ENCODE results near the gene TMX3. TPM values are rescaled to one million over a fixed set of nuclear protein-coding genes. Genes with fewer than 3 reads are reported as not detected.

Gene TMX3
- total RNA-seq, 6 experiments from 2014 or later = 10.1 to 21.6 (median 19.6) TPM

DNA sequence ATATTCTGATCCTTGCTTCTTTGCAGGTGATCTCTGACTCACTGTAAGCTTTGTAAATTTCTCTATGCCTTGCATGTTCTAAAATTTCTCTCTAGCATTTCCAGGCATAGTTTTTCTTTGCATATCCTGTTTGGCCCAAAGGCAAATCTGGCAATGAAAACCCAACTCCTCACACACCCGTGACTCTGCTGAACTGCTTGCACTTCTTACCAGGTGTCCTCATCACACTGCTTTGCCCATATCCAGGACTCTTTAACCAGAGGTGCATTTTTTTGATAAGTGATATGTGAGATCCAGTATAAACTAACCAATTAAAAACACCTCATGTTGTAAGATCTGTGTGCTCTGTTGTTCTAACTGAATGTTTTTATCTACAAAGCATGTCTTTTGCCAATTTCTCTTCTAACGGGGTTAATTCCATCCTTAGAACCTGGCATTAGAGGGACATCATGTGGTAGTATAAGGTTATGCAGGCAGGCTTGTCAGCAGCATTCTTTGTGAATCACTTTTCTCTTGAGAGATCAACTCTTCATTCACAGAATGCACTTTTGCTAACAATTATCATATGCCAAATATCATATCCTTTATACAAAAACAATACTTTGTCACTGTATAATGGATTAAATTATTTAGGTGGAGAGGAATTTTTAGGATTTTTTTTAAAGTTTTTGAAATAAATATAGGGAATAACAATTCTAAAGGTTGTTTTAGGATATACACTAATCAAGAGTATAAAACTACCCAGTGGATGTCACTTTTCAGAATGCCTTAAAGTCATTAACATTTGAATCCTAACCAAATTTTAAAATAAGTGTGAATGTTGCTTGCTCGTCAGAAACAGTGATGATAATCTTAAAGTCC, 20.8 kb upstream of the TMX3 start:
- no peak for DNase-seq
- ATAC-seq = peak; percentile 80 to 92 (median 84)
- Histone ChIP-seq H3K4me1 (no peaks in the 10 kb centered on the region), H3K27me3 (no peaks in the 10 kb centered on the region), H3K9me3 (no peaks in the 10 kb centered on the region), H3K4me3 (no peak overlapping the region), H3K36me3 (no peaks in the 10 kb centered on the region), H3K27ac (no peak overlapping the region)
- TF ChIP-seq, protein P1, sequence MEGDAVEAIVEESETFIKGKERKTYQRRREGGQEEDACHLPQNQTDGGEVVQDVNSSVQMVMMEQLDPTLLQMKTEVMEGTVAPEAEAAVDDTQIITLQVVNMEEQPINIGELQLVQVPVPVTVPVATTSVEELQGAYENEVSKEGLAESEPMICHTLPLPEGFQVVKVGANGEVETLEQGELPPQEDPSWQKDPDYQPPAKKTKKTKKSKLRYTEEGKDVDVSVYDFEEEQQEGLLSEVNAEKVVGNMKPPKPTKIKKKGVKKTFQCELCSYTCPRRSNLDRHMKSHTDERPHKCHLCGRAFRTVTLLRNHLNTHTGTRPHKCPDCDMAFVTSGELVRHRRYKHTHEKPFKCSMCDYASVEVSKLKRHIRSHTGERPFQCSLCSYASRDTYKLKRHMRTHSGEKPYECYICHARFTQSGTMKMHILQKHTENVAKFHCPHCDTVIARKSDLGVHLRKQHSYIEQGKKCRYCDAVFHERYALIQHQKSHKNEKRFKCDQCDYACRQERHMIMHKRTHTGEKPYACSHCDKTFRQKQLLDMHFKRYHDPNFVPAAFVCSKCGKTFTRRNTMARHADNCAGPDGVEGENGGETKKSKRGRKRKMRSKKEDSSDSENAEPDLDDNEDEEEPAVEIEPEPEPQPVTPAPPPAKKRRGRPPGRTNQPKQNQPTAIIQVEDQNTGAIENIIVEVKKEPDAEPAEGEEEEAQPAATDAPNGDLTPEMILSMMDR (IDR thresholded peaks at IDR 0.05) = peak; percentile 68 to 76 (median 74)
- no peak for TF ChIP-seq POLR2A (IDR thresholded peaks at IDR 0.05)
- WGBS (ENCODE audit: insufficient coverage, low coverage, low lambda C conversion rate, missing lambda C conversion rate) = 26% methylated on average over 3 of the region's 3 CpGs
- intact Hi-C loops (cut with DNase I) = no loop called here

DNA sequence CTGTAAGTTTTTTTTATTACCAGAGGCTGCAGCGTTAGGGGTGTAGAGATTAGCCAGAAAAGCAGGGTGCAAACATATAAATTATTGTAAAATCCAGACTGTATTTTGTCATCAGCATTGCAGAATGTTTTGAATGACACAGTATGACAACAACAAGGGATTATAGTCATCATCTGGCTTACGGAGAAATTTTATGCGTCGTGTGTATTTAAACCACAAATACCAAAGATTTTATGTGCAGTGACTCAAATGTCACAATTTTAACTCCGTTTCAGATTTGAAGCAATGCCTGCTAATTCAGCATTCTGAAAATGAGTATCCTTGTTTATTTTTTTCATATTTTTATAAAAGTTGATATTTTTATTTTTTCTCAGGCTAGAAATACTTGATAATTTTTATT, 19.4 kb upstream of the TMX3 start:
- Histone ChIP-seq H3K27me3 (no peaks in the 10 kb centered on the region), H3K27ac (no peak overlapping the region), H3K4me3 (no peak overlapping the region), H3K9me3 (no peaks in the 10 kb centered on the region), H3K36me3 (no peaks in the 10 kb centered on the region), H3K4me1 (no peaks in the 10 kb centered on the region)
- TF ChIP-seq POLR2A (IDR thresholded peaks at IDR 0.05) = no peak
- TF ChIP-seq, protein P1 (IDR thresholded peaks at IDR 0.05) = no peak
- WGBS (ENCODE audit: insufficient coverage, low coverage, low lambda C conversion rate, missing lambda C conversion rate) = 62% methylated on average over 5 of the region's 5 CpGs
- ATAC-seq = no peak
- intact Hi-C loops (cut with DNase I) = no loop called here
- no peak for DNase-seq

GRCh38 chr18:68733707-68734106, 18.8 kb upstream of the TMX3 start:
- H3K4me1 ChIP-seq = no peaks in the 10 kb centered on the region
- H3K27me3 ChIP-seq = no peaks in the 10 kb centered on the region
- H3K36me3 ChIP-seq = no peaks in the 10 kb centered on the region
- ATAC-seq (no peak), DNase-seq (no peak)
- H3K27ac ChIP-seq = no peak overlapping the region
- no peaks in the 10 kb centered on the region for H3K9me3 ChIP-seq
- TF ChIP-seq, protein P1 (IDR thresholded peaks at IDR 0.05) = no peak
- TF ChIP-seq POLR2A (IDR thresholded peaks at IDR 0.05) = no peak
- WGBS (ENCODE audit: insufficient coverage, low coverage, low lambda C conversion rate, missing lambda C conversion rate) = 33% methylated on average over 6 of the region's 6 CpGs
- H3K4me3 ChIP-seq = no peak overlapping the region
- intact Hi-C loops (cut with DNase I) = no loop called here

DNA sequence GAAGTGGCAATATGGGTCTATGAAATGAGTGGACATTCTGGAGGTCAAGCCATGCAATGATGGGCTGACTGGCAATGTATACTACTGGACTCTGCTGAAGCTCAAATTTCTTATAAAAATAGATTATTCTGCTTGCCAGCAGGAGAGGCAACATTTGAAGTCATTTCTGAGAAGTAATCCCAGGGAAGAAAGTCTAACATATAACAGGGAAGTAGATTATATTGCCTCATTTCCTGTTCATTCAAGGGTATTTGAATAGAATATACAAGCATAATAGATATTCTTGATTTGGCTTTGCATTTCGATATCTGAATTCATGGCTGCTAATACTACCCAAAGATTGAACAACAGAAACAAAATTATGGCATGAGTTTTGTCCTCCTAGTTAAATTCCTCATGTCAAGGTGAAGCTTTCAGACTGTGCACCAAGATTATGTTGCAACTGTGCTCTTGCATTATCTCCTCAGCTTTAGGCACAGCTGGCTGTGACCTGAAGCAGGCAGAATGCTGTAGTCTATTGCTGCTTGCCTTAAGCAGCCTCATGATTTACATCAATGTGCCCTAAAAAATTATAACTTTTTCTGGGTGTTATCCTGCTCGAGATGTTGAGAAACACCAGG, 13.3 kb upstream of the TMX3 start:
- 36% methylated on average over 2 of the region's 2 CpGs for WGBS (ENCODE audit: insufficient coverage, low coverage, low lambda C conversion rate, missing lambda C conversion rate)
- no peaks in the 10 kb centered on the region for H3K4me1 ChIP-seq
- intact Hi-C loops (cut with DNase I) = no loop called here
- TF ChIP-seq POLR2A (IDR thresholded peaks at IDR 0.05) = no peak
- TF ChIP-seq, protein P1 (IDR thresholded peaks at IDR 0.05) = no peak
- no peaks in the 10 kb centered on the region for H3K36me3 ChIP-seq
- H3K9me3 ChIP-seq = no peaks in the 10 kb centered on the region
- H3K27ac ChIP-seq = no peak overlapping the region
- H3K4me3 ChIP-seq = no peak overlapping the region
- ATAC-seq (no peak), DNase-seq (no peak)
- H3K27me3 ChIP-seq = no peaks in the 10 kb centered on the region
